ENCODE measurements around the gene CFAP299. TPM values are rescaled to one million over a fixed set of nuclear protein-coding genes. Genes with fewer than 3 reads are reported as not detected.

The CFAP299 gene
- total and polyA plus RNA-seq, 2 donors (not counting 3 experiments of a cell fraction or from before 2014, with no cell fraction given), result not detected

DNA sequence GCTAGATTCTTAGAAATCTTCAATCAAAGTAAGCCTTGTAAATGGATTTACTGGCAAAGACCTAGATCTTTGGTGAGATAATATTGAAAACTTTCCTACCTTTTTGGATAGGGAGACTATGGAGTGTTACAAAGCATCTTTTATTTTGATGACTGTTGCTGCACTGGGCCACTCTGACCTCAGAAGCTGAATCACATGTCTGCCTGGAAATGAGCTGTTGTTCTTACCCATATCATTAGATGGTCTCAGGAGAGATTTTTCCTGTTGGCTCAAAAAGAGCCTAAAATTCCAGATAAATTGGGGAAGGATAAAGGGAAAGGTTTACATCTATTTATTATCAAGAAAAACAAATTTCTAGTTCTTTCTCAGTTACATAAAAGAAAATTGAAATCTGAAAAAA lies 567.5 kb downstream of the CFAP299 start:
- TF ChIP-seq GATA2 (IDR thresholded peaks at IDR 0.05; ENCODE audit: insufficient read depth, insufficient read length, low read depth, low read length), result no peak
- TF ChIP-seq, protein P1, sequence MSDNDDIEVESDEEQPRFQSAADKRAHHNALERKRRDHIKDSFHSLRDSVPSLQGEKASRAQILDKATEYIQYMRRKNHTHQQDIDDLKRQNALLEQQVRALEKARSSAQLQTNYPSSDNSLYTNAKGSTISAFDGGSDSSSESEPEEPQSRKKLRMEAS (IDR thresholded peaks at IDR 0.05; ENCODE audit: insufficient read depth, insufficient read length), result no peak
- Histone ChIP-seq H3K27me3 (ENCODE audit: control insufficient read depth in 2 of 2, insufficient read depth in 2 of 2, low read length in 2 of 2) (no peaks in the 10 kb centered on the region), H3K9ac (replicated peaks; ENCODE audit: extremely low read depth, insufficient read depth, low read length) (no peak overlapping the region), H4K20me1 (replicated peaks; ENCODE audit: control insufficient read depth, extremely low read depth, insufficient read depth, low read length) (no peaks in the 10 kb centered on the region), H2AFZ (ENCODE audit: low read depth, low read length) (no peak overlapping the region), H3K79me2 (ENCODE audit: control insufficient read depth, insufficient read depth, low read length) (no peaks in the 10 kb centered on the region), H3K4me1 (ENCODE audit: control insufficient read depth, extremely low read depth, insufficient read depth, low read length) (no peaks in the 10 kb centered on the region), H3K27ac (ENCODE audit: insufficient read depth, low read depth, low read length) (no peak overlapping the region), H3K9me3 (replicated peaks; ENCODE audit: control insufficient read depth, insufficient read depth, low read length) (no peaks in the 10 kb centered on the region), H3K4me3 (replicated peaks in 1 of 3; ENCODE audit: insufficient read depth in 1 of 3, low read depth in 1 of 3, low read length in 3 of 3) (no peak overlapping the region), H3K4me2 (ENCODE audit: insufficient read depth, low read length) (no peak overlapping the region), H3K36me3 (ENCODE audit: control insufficient read depth in 2 of 2, extremely low read depth in 1 of 2, insufficient read depth in 2 of 2, low read length in 2 of 2) (no peaks in the 10 kb centered on the region), H3K9me1 (replicated peaks; ENCODE audit: control insufficient read depth, extremely low read depth, insufficient read depth, low read length) (no peaks in the 10 kb centered on the region)
- ChIA-PET POLR2A (no interaction called here), CTCF (no interaction called here)
- dilution Hi-C loops (cut with MboI; ENCODE audit: extremely low pct_ligation_motif_present, low sequenced_read_pairs), result no loop called here
- intact Hi-C loops (cut with micrococcal nuclease), result no loop called here
- DNase-seq (ENCODE audit: low read depth, low spot score) (no peak), FAIRE-seq (no peak)
- no TSS peak for BruUV-seq (replicated peaks)

DNA sequence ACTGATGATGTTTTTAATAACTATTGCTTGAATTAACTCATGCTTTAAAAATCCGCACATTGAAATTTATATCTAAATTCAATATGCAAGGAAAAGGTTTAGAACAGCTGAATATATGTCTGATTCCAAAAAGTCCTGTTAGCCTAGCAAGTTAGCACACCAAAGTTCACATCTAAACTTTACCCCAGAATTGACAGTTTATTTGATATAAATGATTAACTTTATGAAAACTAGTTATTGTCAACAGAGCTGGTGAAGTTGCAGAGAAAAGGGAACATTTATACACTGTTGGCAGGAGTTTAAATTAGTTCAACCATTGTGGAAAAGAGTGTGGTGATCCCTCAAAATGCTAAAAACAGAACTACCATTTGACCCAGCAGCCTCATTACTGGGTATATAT lies 574.4 kb downstream of the CFAP299 start:
- Histone ChIP-seq H3K36me3 (ENCODE audit: control insufficient read depth in 2 of 2, extremely low read depth in 1 of 2, insufficient read depth in 2 of 2, low read length in 2 of 2) (no peaks in the 10 kb centered on the region), H3K79me2 (ENCODE audit: control insufficient read depth, insufficient read depth, low read length) (no peaks in the 10 kb centered on the region), H3K9me3 (replicated peaks; ENCODE audit: control insufficient read depth, insufficient read depth, low read length) (no peaks in the 10 kb centered on the region), H3K9me1 (replicated peaks; ENCODE audit: control insufficient read depth, extremely low read depth, insufficient read depth, low read length) (no peaks in the 10 kb centered on the region), H3K4me2 (ENCODE audit: insufficient read depth, low read length) (no peak overlapping the region), H3K9ac (replicated peaks; ENCODE audit: extremely low read depth, insufficient read depth, low read length) (no peak overlapping the region), H4K20me1 (replicated peaks; ENCODE audit: control insufficient read depth, extremely low read depth, insufficient read depth, low read length) (no peaks in the 10 kb centered on the region), H3K4me1 (ENCODE audit: control insufficient read depth, extremely low read depth, insufficient read depth, low read length) (no peaks in the 10 kb centered on the region), H3K27ac (ENCODE audit: insufficient read depth, low read depth, low read length) (no peak overlapping the region), H2AFZ (ENCODE audit: low read depth, low read length) (no peak overlapping the region), H3K4me3 (replicated peaks in 1 of 3; ENCODE audit: insufficient read depth in 1 of 3, low read depth in 1 of 3, low read length in 3 of 3) (no peak overlapping the region), H3K27me3 (ENCODE audit: control insufficient read depth in 2 of 2, insufficient read depth in 2 of 2, low read length in 2 of 2) (no peaks in the 10 kb centered on the region)
- TF ChIP-seq JUN (IDR thresholded peaks at IDR 0.05; ENCODE audit: borderline replicate concordance, insufficient read depth, insufficient read length, low read depth), result no peak
- dilution Hi-C loops (cut with MboI; ENCODE audit: extremely low pct_ligation_motif_present, low sequenced_read_pairs), result no loop called here
- FAIRE-seq (no peak), DNase-seq (ENCODE audit: low read depth, low spot score) (no peak)
- BruUV-seq (replicated peaks), result no TSS peak
- ChIA-PET POLR2A (no interaction called here), CTCF (no interaction called here)
- intact Hi-C loops (cut with micrococcal nuclease), result no loop called here

Measured in endothelial cell of umbilical vein (primary cell).